Astrocyte of the hippocampus (primary cell): ENCODE results near the gene KRT36.

ENCODE experiments used
- DNase-seq: peaks from one replicate; pipeline ENCODE4 v3.0.0; 2011; ENCODE audit warnings: low read depth, low spot score

KRT36 gene

DNA sequence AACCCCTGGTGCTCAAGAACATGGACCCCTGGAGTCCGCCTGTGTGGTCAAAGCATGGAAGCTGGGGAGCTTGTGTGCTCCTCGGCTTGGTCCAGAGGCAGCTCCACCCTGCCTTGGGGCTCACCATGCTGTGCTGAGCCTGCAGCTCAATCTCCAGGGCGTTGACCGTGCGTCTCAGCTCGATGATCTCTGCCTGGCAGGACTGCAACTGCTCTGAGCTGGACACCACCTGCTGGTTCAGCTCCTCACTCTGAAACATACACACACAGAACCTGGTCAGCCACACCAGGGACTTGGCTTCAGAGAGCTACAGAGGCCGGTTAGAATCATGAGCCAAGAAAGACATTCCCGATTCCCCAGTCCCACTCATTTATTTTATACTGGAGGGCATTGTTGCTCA, 11.5 kb downstream of the KRT36 start:
- no peak for DNase-seq

DNA sequence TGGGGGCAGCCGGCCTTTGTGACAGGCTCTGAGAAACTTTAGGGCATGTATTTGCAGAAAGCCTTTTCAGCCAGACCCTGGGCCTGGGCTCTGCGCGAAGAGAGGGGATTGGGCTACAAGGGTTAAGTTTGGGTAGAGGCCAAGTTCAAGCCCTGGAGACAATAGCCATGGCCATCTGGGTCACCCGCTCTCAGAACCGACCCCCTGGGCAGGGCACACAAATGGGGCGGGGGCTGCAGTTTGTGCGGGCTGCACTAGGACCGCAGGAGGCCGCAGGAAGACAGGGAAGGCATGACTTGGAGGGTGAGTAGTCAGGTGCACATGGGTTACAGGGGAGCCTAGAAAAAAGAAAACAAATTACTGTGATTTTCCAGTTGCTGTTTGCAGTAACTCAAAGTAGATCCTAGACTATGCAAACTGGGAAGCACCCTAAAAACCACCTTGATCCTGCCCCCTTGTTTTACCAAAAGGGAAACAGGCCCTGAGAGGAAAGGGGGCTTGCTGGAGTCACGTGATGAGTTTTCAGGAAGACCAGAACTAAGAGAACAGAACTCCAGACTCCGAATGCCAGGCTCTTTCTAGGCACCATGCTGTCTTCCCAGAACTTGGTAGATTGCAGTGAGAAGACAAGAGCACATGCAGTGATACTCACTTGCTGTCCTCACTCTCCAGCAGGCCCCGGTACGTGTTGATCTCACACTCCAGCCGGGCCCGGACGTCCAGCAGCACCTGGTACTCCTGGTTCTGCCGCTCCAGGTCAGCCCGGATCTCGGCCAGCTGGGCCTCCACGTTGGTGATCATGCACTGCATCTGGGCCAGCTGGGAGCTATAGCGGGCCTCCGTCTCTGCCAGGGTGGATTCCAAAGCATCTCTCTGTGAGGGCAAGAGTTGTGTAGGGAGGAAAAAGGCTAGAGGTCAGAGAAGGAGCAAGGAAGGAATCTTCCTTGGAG, 12.6 kb downstream of the KRT36 start:
- DNase-seq = no peak

DNA sequence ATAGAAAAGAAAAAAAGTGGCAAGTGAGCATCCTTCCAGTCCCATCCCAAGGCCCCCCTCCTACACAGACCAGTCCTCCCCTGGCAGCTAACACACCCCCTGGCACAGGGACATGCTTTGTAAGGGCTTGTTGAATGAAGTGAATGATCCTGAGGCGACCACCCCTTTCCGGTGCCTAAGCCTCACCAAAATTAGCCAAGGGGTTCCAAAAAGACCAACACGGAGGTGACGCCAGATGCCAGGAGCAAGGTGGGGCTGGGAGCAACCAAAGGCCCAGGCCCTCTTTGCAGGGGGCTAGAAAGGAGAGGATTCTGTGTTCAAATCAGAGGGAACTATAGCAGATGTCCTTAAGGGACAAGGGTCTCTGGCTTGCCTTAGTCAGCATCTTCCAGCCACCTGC, 14.3 kb downstream of the KRT36 start:
- DNase-seq = no peak

DNA sequence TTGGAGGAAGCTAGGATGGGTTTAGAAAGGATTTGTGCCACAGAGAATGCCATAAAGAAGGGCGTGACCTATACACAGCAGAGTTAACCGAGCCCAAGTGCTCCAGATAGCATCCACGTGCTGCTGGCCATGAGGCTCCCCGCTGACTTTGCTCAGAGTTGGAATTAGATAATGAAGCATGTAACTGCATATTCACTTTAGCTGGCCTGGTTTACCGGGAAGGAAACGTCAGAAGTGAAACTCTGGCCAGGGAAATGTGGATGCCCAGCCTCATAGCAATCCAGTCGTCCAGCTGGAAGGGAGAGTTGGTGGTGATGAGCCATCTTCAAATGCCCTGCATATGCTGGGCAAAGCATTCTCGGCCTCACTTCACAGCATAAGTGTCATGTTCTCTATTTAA, 14.8 kb downstream of the KRT36 start:
- DNase-seq = no peak

DNA sequence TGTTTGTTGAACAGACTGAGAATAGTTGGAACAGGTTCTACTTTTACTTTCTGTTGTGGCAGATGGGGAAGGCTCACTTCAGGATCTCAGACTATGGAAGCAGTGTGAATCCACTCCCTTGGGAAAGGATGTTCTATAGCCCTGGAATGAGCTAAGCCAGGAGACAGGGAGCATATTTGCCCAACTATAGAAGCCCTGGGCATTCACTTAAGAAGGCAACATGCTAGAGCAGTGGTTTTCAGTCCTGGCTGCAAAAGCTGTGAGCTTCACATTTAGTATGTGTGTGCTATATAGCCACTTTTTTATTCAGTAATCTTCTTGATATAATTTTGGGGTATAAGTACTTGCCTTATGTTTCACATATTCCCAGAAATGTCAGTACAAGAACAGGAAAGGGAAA, 21.4 kb downstream of the KRT36 start:
- DNase-seq = no peak

DNA sequence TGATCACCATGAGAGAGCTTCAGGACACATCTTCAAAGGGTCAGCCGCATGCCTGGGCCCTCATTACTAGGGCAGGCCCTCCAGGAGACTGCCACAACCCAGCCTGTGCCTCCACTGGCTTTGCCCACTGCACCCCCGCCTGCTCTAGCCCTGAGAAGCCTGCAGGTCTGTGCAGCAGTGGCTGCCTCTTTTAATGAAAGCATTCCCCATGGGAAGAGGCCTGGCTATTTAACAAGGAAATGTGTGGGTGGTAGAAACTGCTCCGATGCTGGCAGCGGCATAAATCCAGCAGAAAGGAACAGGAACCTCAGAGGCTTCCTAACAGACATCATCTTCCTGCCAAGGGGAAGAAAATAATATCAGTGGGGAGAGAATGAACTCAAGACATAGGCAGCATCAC, 22.1 kb downstream of the KRT36 start:
- DNase-seq = no peak

DNA sequence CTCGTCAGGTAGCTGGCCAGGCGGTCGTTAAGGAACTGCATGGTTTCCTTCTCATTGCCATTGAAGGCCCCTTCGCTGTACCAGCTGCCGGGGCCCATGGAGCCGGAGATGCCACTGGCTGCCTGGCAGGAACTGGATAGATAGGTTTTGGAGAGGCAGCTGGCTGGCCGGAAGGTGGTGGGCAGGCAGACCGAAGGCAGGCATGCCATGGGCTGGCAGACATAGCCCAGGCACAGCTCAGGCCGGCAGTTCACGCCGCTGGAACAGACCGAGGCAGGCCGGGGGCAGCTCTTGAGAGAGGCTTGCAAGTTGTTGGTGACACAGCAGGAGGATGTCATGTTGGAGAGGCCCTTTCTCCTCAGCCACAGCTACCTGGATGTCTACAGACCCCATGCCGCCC, 22.7 kb downstream of the KRT36 start, which contains the start of gene KRT32:
KRT32 (minus strand) TSS at position 399 of the 400 bp plus-strand sequence; CDS start at position 338, 61 bp downstream.
- DNase-seq = no peak

DNA sequence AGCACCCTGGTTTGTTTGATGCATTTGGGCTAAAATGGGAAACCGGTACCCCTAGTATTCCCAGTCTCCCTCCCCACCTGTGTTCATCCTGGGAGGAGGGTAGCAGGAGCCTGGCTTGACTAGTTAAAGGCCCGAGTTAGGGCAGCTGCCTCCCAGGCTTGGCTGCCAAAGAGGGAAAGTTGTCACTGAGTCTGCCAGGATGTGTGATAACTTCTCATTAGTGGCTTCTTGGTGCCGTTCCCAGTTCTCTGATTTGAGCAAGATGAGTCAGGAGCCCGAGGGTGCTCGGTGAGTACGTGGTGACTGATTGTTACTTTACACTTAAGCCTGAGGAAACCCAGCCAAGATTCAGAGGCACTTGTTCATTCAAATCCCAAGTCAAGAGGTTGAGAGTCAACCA, 25.0 kb downstream of the KRT36 start:
- peak; percentile 98 for DNase-seq

DNA sequence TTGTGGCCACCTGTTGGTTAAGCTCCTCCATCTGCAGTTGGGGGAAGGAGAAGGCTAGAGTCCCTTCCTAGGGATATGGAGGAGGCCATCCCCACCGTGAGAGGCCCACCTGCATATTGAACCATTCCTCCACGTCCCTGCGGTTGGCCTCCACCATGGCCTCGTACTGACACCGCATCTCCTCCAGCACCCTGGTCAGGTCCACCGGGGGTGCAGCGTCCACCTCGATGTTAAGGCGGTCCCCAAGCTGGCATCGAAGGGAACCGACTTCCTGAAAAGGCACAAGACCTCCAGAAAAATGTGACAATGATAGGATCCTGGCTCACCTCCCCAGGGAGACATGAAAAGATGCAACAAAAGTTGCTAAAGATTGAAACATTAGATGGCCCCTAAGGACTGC, 25.5 kb downstream of the KRT36 start:
- no peak for DNase-seq

DNA sequence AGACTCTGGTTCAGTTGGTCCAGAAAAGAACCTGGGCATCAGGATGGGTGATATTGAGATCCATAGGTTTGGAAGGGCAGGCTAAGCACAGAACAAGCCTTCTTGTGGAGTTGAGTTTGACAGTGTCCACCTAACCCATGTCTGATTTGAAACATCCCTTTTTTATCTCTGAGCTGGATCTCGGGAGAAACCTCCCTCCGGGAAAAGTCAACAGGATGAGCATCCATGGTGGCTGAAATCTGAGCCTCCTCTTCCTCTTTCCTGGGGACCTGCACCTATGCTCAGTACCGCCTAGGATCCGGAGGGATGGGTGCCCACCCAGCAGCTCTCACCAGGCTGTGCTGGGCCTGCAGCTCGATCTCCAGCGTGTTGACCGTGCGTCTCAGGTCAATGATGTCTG, 26.0 kb downstream of the KRT36 start:
- no peak for DNase-seq

DNA sequence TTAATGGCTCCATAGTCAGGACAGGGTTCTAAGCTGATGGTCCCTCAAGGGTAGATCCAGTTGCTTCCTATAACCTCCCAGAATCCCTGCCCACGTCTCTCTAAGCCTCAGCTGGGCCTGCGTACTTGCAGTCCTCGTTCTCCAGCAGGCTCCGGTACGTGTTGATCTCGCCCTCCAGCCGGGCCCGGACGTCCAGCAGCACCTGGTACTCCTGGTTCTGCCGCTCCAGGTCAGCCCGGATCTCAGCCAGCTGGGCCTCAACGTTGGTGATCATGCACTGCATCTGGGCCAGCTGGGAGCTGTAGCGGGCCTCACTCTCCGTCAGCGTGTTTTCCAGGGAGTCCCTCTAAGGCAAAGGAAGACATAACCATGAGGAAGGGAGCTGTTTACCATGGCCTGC, 27.0 kb downstream of the KRT36 start:
- no peak for DNase-seq

DNA sequence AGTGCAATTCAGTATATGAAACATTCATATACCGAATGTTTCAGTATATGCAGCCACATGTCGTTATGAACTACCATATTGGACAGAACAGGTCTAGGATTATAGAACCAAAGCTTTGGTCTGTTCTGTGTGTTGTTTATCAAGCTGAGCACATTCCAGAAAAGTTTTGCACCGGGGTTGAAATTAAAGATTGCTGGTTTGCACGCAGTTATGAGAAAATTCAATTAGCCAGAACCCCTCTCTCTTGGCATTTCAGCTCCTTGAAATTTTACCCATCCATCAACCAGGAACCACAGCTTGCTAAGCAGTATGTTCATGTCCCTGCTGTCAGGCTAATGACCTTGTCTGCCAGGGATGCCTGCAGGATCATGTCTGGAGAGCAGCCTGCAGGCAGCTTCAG, 32.0 kb downstream of the KRT36 start:
- no peak for DNase-seq

DNA sequence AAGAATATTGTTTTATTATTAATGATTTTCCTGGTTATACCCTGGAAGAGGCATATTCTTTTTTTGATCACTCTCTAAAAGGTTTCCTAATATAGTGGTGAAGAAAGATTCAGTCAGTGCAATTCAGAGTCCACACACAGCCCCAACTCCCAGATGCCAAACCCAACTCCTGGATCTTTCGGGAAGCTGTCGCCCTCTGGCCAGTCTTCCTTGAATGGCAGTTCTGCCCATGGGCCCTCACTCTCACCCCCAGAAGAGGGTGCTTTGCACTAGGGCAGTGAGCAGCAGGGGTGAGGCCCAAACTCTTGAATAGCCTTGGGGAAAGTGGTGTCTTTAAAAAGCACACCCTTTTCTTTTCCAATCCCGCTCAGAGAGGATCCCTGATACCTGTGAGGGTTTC, 33.5 kb downstream of the KRT36 start:
- no peak for DNase-seq

DNA sequence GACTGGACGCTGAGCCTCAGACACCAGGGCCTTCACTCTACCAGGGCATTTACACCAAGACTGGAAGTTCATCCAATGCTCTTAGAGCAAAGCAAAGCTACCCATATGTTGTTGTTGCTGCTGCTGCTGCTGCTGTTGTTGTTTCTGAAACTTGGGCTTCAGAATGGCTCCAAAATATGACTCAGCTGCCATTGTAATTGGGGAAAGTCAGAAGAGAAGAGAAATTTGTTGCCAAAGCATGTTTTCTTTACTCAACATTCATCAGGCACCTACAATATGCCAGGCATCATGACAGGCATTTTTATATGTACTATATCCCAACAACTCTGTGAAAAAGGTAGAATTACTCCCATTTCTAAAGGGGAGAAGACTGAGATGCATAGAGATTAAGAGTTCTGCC, 34.5 kb downstream of the KRT36 start:
- peak; percentile 52 for DNase-seq

DNA sequence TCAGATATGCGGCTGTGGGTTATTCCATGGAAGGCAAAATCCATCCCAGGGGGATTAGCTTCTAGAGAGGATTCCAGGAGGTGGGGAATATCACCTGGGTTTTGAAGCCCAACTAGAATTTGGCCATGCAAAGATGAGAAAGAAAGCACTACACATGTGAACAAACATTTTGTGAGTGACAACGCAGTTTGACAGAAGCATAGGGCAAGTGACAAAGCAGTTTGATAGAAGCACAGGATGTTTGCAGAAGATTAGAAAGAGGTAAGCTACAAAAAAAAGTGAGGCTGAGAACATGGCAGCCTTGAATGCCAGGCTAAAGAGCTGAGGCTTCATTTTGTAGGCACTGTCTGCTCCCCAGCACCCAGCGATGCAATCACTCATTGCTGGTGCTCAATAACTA, 36.6 kb downstream of the KRT36 start:
- no peak for DNase-seq

DNA sequence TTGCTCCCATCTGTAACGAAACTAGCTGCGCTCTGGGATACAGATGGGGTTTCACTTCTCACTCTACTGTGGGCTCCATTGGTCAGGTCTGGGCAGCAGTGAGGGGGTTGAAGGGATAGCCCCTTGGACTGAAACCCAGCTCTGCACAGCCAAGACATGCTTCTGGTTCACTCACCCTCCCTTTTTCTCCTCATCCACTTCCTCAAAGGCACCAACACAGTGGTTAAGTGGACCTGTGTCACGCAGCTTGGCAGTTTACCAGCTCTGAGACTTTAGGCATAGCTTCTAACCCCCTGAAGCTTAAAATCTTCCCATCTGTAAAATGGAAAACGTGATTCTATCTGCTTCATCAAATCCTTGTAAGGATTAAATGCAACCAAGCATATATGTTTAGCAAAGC, 37.4 kb downstream of the KRT36 start:
- DNase-seq = no peak

DNA sequence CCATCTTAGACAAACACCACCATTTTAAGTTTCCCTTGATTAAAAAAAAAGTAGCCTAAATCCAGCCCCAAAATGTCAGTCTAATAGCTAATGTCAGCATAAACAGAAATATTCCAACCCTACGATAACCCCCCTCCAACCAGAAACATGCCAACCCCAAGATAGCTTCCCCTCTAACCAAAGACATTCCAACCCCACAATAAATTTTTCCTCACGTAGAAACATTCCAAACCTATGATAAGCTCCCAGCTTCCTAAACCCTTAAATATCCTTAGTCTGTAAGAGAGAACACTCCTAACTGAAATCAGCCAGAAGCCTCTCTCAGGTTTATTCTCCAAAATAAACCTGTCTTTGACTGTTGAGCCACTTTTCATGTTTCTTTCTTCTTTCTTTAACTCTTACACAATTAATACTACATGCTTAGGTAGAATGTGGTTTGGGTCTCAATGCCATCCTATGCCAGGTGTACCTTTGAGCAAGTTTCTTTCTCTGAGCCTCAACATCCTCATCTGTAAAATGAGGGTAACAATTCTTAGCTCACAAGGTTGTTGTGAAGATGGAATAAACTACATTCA, 38.5 kb downstream of the KRT36 start:
- DNase-seq = peak; percentile 19

DNA sequence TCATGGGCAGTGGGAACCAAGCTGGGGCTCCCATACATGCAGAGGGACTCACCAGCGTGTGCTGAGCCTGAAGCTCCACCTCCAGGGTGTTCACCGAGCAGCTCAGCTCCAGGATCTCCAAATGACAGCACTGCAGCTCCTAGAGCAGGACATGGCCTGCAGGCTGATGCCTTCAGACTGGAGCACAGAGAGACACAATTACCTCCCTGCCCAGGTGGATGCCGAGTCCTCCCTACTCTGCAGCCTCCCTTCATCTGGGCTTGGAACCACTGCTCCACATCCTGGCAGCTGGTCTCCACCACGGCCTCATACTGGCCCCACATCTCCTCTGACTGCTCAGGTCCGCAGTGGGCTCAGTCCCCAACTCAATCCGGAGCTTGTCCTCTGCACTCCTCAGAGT, 40.7 kb downstream of the KRT36 start:
- DNase-seq = no peak

DNA sequence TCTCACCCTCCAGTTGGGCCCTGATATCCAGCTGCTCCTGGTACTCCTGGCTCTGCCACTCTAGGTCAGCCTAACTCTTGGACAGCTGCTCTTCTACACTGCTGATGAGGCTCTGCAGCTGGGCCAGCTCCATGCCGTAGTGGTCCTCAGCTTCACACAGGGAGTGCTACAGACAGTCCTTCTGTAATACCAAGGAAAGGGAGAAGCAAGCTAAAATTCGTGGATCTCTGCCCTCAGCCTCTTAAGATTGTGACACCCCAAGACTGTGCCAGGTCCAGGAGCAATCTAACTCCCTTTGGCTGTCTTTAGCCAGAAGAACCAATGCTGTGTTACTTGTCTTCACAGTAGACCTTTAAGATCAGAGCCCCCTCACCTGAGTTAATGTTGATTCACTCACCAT, 41.2 kb downstream of the KRT36 start:
- DNase-seq = no peak

DNA sequence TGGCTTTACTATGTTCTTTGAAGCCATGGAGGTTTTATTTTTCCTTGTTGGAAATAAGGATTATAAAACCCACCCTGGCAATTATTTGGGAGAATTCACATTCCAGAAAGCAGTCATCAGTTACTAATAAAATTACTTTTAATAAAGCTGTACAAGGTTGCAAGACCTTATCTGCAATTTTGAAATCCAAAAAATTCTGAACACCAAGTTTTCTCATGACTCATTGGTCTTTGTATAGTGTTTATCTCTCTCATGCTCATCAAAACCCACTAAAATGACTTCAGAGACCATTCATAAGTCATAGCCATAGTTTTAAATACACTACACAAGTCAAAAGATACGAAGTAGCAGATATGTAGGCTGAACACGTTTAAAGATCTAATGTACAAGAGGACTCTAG, 42.9 kb downstream of the KRT36 start:
- no peak for DNase-seq

DNA sequence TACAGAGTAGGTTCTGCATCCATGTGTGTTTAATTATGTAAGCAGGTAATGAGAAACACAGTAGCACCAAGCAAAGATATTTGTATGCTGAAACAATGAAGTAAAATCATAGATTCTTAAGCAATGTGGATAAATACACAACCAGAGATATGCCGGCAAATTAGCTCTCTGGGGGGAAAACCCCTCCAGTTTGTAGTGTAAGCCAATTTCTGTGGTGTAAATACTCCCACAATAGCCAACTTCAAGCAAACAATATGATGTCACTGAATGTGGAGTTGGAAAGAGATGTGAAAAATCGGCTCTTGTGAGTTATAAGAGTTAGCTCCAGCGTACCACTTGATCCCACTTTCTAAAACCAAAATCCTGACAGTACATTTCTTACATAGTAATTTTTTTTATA, 45.1 kb downstream of the KRT36 start:
- DNase-seq = no peak

DNA sequence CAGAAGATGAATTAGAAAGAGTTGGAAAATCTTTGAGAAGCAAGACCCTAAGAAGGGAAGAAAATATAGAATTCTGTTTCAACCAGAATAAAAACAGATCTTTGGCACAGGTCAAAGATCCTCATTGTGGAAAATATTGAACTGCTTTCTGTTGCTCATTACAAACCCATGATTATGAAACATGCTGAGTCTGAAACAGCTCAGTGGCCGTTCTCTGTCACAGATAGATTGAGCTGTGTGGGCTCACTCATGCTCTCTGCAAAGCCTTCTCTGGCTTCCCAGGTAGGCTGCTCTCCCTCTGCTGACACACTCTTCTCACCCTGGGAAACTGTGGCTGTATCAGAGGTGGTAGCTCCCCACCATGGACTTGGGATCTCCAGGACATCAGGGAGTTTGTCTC, 45.5 kb downstream of the KRT36 start:
- DNase-seq = no peak

DNA sequence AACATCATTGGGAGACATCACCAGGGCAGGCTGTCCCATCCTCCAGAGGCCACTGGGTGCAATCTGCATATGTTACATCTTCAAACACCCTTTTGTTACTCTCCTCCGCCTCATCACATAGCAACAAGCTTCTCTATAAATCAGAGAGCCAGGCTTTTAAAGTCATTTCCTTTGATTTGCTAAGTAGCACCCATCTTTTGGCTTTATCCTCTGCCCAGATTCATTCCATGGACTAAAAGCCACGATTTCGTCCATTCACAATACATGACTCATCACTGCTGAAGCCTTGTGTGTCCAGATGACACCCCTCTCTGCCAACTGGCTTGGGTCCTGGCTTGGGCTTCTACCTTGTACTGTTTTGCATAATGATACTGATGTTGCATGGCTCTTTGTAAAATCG, 47.0 kb downstream of the KRT36 start:
- DNase-seq = peak; percentile 46
